AG08396 (cell line): ENCODE results near the gene CELF1.
"Not testable (repeated sequence)": the region's sequence is repeated elsewhere in the genome, so short reads cannot be mapped to it uniquely, and the experiment has no call there.

Source experiments
- DNase-seq: peaks from one replicate; pipeline ENCODE4 v3.0.0; 2012; ENCODE audit warnings: low spot score, mixed read lengths

Gene CELF1

DNA sequence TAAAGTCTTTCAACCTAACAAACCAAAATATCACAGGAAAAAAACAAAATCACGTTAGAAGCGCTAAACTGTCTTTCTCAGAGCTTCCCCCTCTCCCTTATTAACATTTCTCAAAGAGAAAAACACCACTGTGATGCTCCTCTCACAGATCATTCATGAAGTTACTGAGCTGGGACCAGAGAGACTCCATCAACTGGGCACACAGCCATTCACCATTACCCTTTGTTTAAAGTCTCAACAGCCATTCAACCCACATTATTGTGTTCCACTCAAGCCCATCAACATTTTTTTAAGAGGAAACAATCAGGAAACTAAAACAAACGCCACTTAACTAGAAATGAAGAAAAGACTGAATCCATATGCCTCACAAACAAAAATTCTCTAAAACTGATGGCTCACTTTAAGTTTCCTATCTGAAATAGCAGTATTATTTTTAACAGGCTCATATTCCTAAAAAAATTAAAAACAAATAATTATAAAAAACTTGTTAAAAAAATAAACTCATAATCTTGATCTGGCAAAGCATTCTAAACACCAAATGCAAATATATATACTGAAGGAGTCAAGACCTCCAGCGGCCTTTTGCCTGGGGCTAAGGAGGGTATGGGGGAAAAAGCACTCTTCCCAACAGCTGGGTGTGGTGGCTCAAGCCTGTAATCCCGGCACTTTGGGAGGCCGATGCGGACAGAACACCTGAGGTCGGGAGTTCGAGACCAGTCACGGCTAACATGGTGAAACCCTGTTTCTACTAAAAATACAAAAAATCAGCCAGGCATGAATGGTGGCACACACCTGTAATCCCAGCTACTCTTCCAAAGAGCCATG lies 14.0 kb downstream of the CELF1 start:
- no peak for DNase-seq

- no peak for DNase-seq
Observed at GRCh38 chr11:47536915-47537314, 16.0 kb downstream of the CELF1 start.

GRCh38 chr11:47534704-47535251 lies 18.2 kb downstream of the CELF1 start:
- DNase-seq: no peak

GRCh38 chr11:47533690-47534151 lies 19.2 kb downstream of the CELF1 start:
- peak; percentile 25 for DNase-seq

- DNase-seq: no peak
Observed at GRCh38 chr11:47532597-47533213, 20.2 kb downstream of the CELF1 start.

GRCh38 chr11:47531666-47532065 lies 21.3 kb downstream of the CELF1 start:
- DNase-seq: no peak

GRCh38 chr11:47530721-47531120 lies 22.2 kb downstream of the CELF1 start:
- not testable (repeated sequence) for DNase-seq

GRCh38 chr11:47529951-47530350 lies 23.0 kb downstream of the CELF1 start:
- DNase-seq: no peak

DNA sequence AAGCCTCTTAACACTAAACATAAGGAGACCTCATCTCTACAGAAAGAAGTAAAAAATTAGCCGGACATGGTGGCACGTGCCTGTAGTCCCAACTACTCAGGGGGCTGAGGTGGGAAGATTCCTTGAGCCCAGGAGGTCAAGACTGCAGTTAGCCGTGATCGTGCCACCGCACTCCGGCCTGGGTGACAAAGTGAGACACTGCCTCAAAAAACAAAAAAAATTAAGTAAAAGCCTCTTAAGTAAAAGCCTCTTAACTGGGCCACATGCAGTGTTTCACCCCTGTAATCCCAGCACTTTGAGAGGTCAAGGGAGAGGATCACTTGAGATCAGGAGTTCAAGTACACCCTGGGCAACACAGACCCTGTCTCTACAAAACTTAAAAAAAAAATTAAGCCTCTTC lies 25.7 kb downstream of the CELF1 start:
- no peak for DNase-seq

- not testable (repeated sequence) for DNase-seq
Observed at GRCh38 chr11:47526032-47526431, 26.9 kb downstream of the CELF1 start.

DNA sequence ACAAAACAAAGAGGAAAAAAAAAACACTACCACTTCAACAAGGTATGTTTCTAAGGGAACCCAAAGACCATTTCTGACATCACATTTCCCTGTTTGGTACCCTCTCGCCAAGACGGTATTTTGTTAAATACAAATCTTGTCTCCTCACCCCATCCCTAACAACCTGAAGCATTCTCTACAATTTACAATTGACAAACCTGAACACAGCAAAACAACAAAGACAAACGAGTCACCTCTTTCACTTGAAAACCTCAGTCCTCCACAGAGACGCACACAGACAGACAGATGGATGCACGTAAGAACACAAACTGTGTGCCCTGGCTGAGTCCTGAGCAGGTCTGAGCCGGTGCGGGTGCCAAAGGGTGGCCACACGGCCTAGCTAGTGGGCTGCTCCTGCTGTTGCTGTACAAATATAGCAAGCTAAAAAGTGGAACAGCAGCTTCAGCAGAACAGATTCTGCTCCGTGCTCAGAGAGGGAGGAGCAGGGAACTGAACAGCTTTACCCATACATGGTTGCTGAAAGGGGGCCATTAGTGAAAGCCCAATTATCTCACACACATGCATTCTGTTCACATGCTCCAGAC lies 28.5 kb downstream of the CELF1 start:
- DNase-seq: peak; percentile 15

DNA sequence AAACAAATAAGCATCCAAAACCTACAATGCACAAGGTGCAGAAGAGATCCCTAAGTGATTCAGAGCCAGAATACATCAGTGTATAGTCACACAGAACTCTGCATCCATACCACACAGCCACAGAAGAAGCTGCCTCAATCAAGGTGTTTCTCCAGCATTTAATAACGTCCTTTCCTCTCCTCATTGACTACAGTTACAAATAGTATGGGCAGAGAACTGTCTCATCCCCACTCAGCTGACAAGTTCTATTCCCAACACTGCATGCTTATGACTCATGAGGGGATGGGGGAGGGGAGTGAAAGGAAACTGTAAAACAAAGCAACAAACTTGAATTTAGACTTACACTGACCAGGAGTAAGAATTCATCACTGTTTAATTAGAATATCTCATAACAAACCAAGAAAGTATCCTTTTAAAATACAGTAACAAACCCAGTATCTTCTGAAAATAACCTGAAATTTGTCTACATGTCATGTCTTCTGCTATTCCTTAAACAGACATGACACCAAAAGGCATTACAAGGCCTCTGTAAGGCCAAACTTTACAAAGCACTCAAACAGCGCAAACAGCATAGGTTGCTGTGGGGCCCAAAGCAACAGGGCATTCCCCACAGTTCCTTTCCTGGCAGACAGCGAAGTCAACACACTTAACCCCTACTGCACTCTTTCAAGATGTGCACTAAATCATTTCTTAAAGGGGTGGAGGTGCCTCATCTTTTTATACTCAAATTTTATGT lies 29.3 kb downstream of the CELF1 start:
- peak; percentile 54 for DNase-seq

GRCh38 chr11:47518212-47518964 lies 34.5 kb downstream of the CELF1 start:
- DNase-seq: no peak

DNA sequence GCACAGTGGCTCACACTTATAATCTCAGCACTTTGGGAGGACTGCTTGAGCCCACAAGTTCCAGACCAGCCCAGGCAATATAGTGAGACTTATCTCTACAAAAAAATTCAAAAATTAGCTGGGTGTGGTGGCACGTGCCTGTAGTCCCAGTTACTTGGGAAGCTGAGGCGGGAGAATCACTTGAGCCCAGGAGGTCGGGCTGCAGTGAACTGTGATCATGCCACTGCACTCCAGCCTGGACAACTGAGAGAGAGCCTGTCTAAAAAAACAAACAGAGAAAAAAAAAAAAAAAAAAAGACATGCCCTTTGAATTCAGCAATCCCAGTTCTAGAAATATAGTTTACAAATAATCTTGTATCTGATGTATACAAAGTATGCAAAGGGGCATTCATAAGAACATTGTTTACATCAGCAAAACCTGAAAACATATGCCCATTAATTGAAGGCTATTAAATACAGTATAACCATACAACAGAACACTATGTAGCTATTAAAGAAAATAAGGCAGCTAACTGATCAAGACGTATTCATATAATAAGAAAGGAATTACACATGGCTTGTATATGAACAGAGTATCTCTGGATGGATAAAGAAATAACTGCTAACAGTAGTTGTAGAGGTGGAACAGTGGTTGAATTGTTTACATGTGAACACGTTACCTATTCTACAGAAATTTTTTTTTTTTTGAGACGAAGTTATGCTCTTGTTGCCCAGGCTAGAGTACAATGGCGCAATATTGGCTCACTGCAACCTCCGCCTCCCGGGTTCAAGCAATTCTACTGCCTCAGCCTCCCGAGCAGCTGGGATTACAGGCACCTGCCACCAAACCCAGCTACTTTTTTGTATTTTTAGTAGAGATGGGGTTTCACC lies 35.7 kb downstream of the CELF1 start:
- no peak for DNase-seq

DNA sequence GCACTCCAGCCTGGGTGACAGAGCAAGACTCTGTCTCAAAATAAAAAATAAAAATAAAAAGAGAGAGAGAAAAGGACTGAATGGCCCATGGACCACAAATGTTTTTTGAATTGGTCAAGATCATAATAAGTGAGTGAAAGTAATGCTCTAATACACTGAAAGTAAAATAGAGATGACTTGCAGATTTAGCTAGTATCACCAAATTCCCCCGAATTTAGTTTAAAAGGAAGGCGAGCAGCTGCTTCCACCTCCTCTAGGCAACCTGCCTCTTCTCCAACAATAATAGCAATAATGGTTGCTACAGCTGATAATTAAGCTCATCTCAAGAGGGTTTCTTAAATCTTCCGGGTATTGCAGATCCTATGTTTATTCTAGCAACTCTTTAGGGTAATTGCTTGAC lies 36.8 kb downstream of the CELF1 start:
- DNase-seq: no peak

DNA sequence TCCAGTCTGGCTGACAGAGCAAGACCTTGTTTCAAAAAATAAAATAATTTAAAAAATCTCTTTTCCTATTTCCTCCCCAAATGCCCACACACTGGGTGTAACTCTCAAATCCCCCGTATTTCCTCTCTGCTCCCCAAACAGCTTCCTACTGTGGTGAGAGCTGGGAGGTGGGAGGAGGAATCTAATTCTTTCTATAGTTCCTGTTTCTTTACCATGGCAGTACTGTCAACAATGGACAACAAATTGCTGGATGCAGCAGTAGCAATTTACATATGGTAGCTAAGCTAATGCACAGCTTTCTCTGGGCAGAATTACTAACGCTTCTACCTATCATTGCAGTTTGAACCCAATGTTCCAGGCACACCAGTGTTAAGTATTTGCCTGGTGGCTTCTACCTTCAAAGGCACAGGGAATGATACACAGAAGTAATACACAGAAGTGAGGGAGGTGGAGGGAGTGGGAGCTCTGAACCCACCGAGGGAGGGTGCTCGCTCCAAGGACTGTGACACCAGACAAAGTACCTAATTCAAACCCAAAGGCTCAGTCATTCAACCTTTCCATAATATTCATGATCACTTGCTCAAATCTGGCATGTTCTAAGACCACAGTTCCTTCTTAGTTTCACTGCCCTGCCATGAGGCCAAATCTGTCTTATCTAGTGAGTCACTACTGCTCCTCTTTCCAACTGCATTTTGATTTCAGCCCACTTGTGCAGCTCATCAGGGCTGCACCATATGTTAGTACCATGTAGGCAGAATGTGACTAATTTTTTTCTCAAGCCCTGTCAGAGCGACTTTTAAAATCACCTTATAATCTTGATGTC lies 37.9 kb downstream of the CELF1 start:
- peak; percentile 44 for DNase-seq

DNA sequence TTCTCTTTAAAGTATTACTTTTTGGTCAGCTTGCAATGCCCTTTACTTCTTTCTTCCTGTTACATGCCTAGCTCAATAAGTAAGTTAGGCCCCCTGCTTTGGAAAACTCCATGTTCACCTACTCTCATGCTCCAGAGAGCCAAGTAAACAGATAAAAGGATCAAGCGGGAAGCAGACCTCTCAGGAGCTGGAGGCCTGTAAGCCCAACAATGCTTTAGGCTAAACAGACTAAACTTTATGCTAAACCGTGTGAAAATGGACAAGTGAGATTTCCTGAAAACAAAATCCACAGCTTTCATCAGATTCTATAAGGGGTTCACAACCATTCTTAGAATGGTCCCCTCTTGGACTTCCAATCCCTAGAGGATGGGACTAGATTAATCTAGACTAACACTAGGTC lies 40.2 kb downstream of the CELF1 start:
- DNase-seq: no peak

GRCh38 chr11:47511917-47512316 lies 41.0 kb downstream of the CELF1 start:
- no peak for DNase-seq

GRCh38 chr11:47510209-47510608 lies 42.7 kb downstream of the CELF1 start:
- DNase-seq: no peak
